ENCODE results near the gene JAG1. TPM values are rescaled to one million over a fixed set of nuclear protein-coding genes. Genes with fewer than 3 reads are reported as not detected.

JAG1 gene
- total RNA-seq, 2 donors from 2014 or later = 46.5 to 72.3 TPM

DNA sequence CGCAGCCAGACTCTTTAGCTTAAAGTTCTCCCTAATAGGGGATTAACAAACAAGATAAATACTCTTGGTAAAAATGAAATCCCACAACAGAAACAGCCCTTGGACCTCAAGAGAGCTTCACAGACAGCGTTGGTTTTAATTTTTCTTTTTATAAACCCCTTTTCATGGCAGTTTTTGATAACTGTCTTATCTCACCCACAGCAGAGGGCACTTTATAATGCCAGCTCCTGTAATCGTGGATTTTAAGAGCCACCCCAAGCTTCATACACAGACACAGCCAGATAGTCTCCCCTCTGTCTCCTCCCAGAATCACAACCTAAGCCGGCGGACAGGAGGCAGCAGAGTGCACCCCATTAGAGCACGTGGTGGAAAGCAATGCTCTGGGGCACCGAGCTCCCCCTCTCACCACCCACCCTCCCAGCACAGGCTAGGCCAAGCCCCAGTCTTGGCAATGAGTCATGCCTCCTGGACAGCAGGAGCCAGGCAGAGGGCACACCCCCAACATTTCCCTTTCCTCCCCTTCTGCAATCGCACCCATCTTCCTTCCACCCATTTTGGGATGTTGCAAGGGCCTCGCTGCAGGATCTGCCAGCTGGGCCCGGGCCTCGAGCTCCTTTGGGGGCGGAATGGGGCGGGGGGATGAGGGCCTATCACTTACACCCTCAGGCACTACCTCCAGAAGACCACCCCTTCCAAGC, 2.4 kb downstream of the JAG1 start:
- Histone ChIP-seq H3K4me1 (replicated peaks) (peaks cover 10% of the 10 kb centered on the region), H3K27ac (peak overlapping the region; percentile 99 to 100), H3K9me3 (no peaks in the 10 kb centered on the region), H3K4me3 (peak overlapping the region; percentile 86 to 91), H3K36me3 (no peaks in the 10 kb centered on the region), H3K27me3 (replicated peaks; ENCODE audit: insufficient read depth) (no peaks in the 10 kb centered on the region)
- intact Hi-C loops (cut with DNase I) = loop anchor here (5.0 to 10.0 kb wide), 3 partner anchors 164 to 533 kb away; no protein-coding TSS in a partner anchor
- peak; percentile 28 for TF ChIP-seq POLR2A (IDR thresholded peaks at IDR 0.05)
- TF ChIP-seq, protein P1, sequence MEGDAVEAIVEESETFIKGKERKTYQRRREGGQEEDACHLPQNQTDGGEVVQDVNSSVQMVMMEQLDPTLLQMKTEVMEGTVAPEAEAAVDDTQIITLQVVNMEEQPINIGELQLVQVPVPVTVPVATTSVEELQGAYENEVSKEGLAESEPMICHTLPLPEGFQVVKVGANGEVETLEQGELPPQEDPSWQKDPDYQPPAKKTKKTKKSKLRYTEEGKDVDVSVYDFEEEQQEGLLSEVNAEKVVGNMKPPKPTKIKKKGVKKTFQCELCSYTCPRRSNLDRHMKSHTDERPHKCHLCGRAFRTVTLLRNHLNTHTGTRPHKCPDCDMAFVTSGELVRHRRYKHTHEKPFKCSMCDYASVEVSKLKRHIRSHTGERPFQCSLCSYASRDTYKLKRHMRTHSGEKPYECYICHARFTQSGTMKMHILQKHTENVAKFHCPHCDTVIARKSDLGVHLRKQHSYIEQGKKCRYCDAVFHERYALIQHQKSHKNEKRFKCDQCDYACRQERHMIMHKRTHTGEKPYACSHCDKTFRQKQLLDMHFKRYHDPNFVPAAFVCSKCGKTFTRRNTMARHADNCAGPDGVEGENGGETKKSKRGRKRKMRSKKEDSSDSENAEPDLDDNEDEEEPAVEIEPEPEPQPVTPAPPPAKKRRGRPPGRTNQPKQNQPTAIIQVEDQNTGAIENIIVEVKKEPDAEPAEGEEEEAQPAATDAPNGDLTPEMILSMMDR (IDR thresholded peaks at IDR 0.05) = peak; percentile 12 to 68 (median 54)
- TF ChIP-seq POLR2AphosphoS5 (IDR thresholded peaks at IDR 0.05) = peak; percentile 70
- DNase-seq (ENCODE audit: low spot score) = peak; percentile 87
- 3% methylated on average over 13 of the region's 13 CpGs for WGBS

DNA sequence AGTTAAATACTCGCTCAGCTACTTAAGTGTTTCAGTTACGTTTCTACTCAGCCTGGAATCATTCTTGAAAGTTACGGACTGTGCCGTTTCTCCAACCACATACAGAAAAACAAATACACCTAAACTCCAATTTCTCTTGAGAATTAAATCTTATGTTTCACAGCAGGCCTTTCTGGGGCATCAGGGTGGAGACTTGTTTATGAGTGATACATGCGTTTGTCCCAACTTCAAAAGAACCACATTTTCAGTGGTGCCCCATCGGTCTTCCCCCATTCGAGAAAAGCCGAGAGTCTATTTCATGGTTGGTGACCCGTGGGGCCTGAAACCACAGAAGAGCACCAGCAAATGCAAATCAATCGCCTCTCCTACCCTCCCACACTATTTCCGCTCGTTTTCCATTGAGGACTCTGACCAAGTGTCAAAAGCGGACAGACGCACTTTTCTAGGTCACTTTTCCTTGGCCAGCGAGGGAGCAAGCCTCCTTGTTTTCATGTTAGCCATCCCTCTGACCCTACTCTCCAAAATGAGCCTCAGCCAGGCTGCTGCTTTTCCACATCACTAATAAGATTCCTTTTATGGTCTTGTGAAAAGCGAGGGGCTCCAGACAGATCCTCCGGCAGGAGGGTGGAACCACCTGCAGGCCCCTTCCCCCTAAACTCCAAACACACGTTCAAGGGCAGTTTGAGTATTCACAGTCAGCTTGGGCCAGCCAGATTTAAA, 3.1 kb downstream of the JAG1 start:
- Histone ChIP-seq H3K4me3 (peak overlapping the region; percentile 86 to 91), H3K36me3 (no peaks in the 10 kb centered on the region), H3K27me3 (replicated peaks; ENCODE audit: insufficient read depth) (no peaks in the 10 kb centered on the region), H3K9me3 (no peaks in the 10 kb centered on the region), H3K4me1 (replicated peaks) (peaks cover 17% of the 10 kb centered on the region), H3K27ac (peak overlapping the region; percentile 99 to 100)
- DNase-seq (ENCODE audit: low spot score) = no peak
- WGBS = 25% methylated on average over 18 of the region's 18 CpGs
- intact Hi-C loops (cut with DNase I) = loop anchor here (5.0 to 10.0 kb wide), 3 partner anchors 163 to 534 kb away; no protein-coding TSS in a partner anchor
- TF ChIP-seq, protein P1 (IDR thresholded peaks at IDR 0.05) = no peak
- TF ChIP-seq POLR2AphosphoS5 (IDR thresholded peaks at IDR 0.05) (no peak), POLR2A (IDR thresholded peaks at IDR 0.05) (no peak)

GRCh38 chr20:10669843-10670446, 3.9 kb downstream of the JAG1 start:
- Histone ChIP-seq H3K36me3 (no peaks in the 10 kb centered on the region), H3K4me1 (replicated peaks) (peaks cover 23% of the 10 kb centered on the region), H3K27ac (peak overlapping the region; percentile 99 to 100), H3K4me3 (peak overlapping the region; percentile 86 to 91), H3K9me3 (no peaks in the 10 kb centered on the region), H3K27me3 (replicated peaks; ENCODE audit: insufficient read depth) (no peaks in the 10 kb centered on the region)
- WGBS = 21% methylated on average over 6 of the region's 6 CpGs
- DNase-seq (ENCODE audit: low spot score) = no peak
- TF ChIP-seq POLR2A (IDR thresholded peaks at IDR 0.05) (no peak), POLR2AphosphoS5 (IDR thresholded peaks at IDR 0.05) (no peak)
- TF ChIP-seq, protein P1 (IDR thresholded peaks at IDR 0.05) = no peak
- intact Hi-C loops (cut with DNase I) = loop anchor here (5.0 to 10.0 kb wide), 3 partner anchors 163 to 535 kb away; no protein-coding TSS in a partner anchor

DNA sequence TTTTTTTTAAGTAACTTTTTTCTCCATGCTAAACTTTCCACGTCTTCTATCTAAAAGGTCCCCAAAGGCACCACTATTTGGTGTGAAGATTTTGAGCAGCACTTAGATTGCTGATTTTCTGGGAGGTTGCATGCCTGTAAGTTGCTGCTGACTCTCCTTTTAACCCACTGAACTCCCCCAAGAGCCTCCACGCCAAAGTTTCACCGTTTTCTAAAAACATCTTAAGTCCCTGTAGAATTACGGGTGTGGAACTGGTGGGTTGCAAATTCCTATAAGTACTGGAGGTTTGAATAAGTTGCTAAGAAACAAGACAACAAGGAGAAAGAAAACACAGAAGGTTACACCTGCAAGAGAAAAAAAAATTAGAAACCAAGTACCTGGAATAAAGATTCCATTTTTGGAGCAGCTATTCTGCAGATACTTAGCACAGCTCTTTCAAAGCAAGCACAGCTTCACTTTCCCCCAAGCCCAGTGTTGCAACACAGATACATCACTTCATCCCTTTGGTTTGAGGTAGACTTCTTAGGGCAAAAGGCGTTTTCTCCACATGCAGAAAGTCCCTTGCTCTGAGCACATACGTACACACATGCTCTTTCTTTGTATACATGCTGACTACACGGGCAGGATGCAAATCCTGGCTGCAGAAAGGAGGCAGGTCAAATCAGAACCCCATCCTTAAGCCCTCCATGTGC, 5.0 kb downstream of the JAG1 start:
- H3K4me1 ChIP-seq (replicated peaks) = peaks cover 33% of the 10 kb centered on the region
- intact Hi-C loops (cut with DNase I) = no loop called here
- peak overlapping the region in 1 of 2 donors; percentile 31 for H3K27ac ChIP-seq
- no peaks in the 10 kb centered on the region for H3K9me3 ChIP-seq
- no peak overlapping the region for H3K4me3 ChIP-seq
- 66% methylated on average over 7 of the region's 7 CpGs for WGBS
- no peak for DNase-seq (ENCODE audit: low spot score)
- H3K27me3 ChIP-seq (replicated peaks; ENCODE audit: insufficient read depth) = no peaks in the 10 kb centered on the region
- no peaks in the 10 kb centered on the region for H3K36me3 ChIP-seq
- TF ChIP-seq POLR2AphosphoS5 (IDR thresholded peaks at IDR 0.05) (no peak), POLR2A (IDR thresholded peaks at IDR 0.05) (no peak)
- TF ChIP-seq, protein P1 (IDR thresholded peaks at IDR 0.05) = no peak

Measured in prostate gland (tissue), 2 donors.